Measurements from ENCODE around the gene HUNK. TPM values are rescaled to one million over a fixed set of nuclear protein-coding genes. Genes with fewer than 3 reads are reported as not detected.

HUNK gene
- total RNA-seq, 1 experiment from 2014 or later, result 4.8 TPM

GRCh38 chr21:31974454-31974985 is 101.7 kb downstream of the HUNK start:
- Histone ChIP-seq H3K36me3 (ENCODE audit: control insufficient read depth, insufficient read depth, low read length) (no peaks in the 10 kb centered on the region), H3K4me3 (ENCODE audit: low read depth, low read length) (no peak overlapping the region), H3K4me1 (no peaks in the 10 kb centered on the region), H3K27me3 (replicated peaks; ENCODE audit: control insufficient read depth, insufficient read depth, low read length) (no peaks in the 10 kb centered on the region), H3K9me3 (no peaks in the 10 kb centered on the region)
- intact Hi-C loops (cut with micrococcal nuclease; ENCODE audit: unreplicated experiment), result no loop called here
- POLR2A ChIA-PET, result no interaction called here
- Mint-ChIP-seq H3K4me1 (ENCODE audit: low read depth, unreplicated experiment) (no peaks in the 10 kb centered on the region), H3K27me3 (ENCODE audit: insufficient read depth, unreplicated experiment) (no peaks in the 10 kb centered on the region), H3K4me3 (ENCODE audit: unreplicated experiment) (no peak overlapping the region), H3K9me3 (ENCODE audit: unreplicated experiment) (no peaks in the 10 kb centered on the region), H3K27ac (ENCODE audit: unreplicated experiment) (no peak overlapping the region), H3K36me3 (ENCODE audit: insufficient read depth, unreplicated experiment) (peaks cover 11% of the 10 kb centered on the region)
- TF ChIP-seq CTCF (IDR thresholded peaks at IDR 0.05; ENCODE audit: insufficient read depth in 1 of 2, low read depth in 1 of 2, low read length in 1 of 2, severe bottlenecking in 1 of 2, unreplicated experiment in 1 of 2), result no peak
- CTCF ChIA-PET, result no interaction called here
- BruUV-seq (replicated peaks), result no TSS peak
- no peak for DNase-seq

GRCh38 chr21:31975491-31975890 is 102.7 kb downstream of the HUNK start:
- Mint-ChIP-seq H3K27me3 (ENCODE audit: insufficient read depth, unreplicated experiment) (no peaks in the 10 kb centered on the region), H3K4me1 (ENCODE audit: low read depth, unreplicated experiment) (no peaks in the 10 kb centered on the region), H3K4me3 (ENCODE audit: unreplicated experiment) (no peak overlapping the region), H3K27ac (ENCODE audit: unreplicated experiment) (no peak overlapping the region), H3K9me3 (ENCODE audit: unreplicated experiment) (no peaks in the 10 kb centered on the region), H3K36me3 (ENCODE audit: insufficient read depth, unreplicated experiment) (peaks cover 5% of the 10 kb centered on the region)
- BruUV-seq (replicated peaks), result no TSS peak
- no peak overlapping the region for H3K4me3 ChIP-seq (ENCODE audit: low read depth, low read length)
- no peak for TF ChIP-seq CTCF (IDR thresholded peaks at IDR 0.05; ENCODE audit: insufficient read depth in 1 of 2, low read depth in 1 of 2, low read length in 1 of 2, severe bottlenecking in 1 of 2, unreplicated experiment in 1 of 2)
- no peak for DNase-seq
- no peaks in the 10 kb centered on the region for H3K27me3 ChIP-seq (replicated peaks; ENCODE audit: control insufficient read depth, insufficient read depth, low read length)
- ChIA-PET POLR2A (no interaction called here), CTCF (no interaction called here)
- intact Hi-C loops (cut with micrococcal nuclease; ENCODE audit: unreplicated experiment), result no loop called here
- no peaks in the 10 kb centered on the region for H3K36me3 ChIP-seq (ENCODE audit: control insufficient read depth, insufficient read depth, low read length)
- no peaks in the 10 kb centered on the region for H3K4me1 ChIP-seq
- H3K9me3 ChIP-seq, result no peaks in the 10 kb centered on the region

GRCh38 chr21:31977816-31978215 is 105.0 kb downstream of the HUNK start:
- peaks cover 5% of the 10 kb centered on the region for H3K36me3 Mint-ChIP-seq (ENCODE audit: insufficient read depth, unreplicated experiment)
- H3K9me3 ChIP-seq, result no peaks in the 10 kb centered on the region
- intact Hi-C loops (cut with micrococcal nuclease; ENCODE audit: unreplicated experiment), result no loop called here

More at GRCh38 chr21:31977816-31978215, 105.0 kb downstream of the HUNK start:
- Histone ChIP-seq H3K4me3 (ENCODE audit: low read depth, low read length) (no peak overlapping the region), H3K27me3 (replicated peaks; ENCODE audit: control insufficient read depth, insufficient read depth, low read length) (no peaks in the 10 kb centered on the region), H3K36me3 (ENCODE audit: control insufficient read depth, insufficient read depth, low read length) (no peaks in the 10 kb centered on the region), H3K4me1 (no peaks in the 10 kb centered on the region)
- no peak for TF ChIP-seq CTCF (IDR thresholded peaks at IDR 0.05; ENCODE audit: insufficient read depth in 1 of 2, low read depth in 1 of 2, low read length in 1 of 2, severe bottlenecking in 1 of 2, unreplicated experiment in 1 of 2)
- no peaks in the 10 kb centered on the region for H3K27me3 Mint-ChIP-seq (ENCODE audit: insufficient read depth, unreplicated experiment)
- no peak overlapping the region for H3K4me3 Mint-ChIP-seq (ENCODE audit: unreplicated experiment)
- H3K4me1 Mint-ChIP-seq (ENCODE audit: low read depth, unreplicated experiment), result no peaks in the 10 kb centered on the region
- H3K27ac Mint-ChIP-seq (ENCODE audit: unreplicated experiment), result no peak overlapping the region
- DNase-seq, result no peak
- BruUV-seq (replicated peaks), result no TSS peak
- H3K9me3 Mint-ChIP-seq (ENCODE audit: unreplicated experiment), result peaks cover 10% of the 10 kb centered on the region
- ChIA-PET CTCF (no interaction called here), POLR2A (no interaction called here)
